Stimulated activated memory B cell treated with anti-CD40 and anti-IgM and Interleukin-4, amounts not matched to agents 10 μg/mL and 1 μg/mL and 100 μg/mL, for 72 hours (primary cell): ENCODE results near the gene KRTDAP.

Experiments
- ATAC-seq: fragments of 150-1000 bp; cut with Tn5 transposase; 2 replicates; pipeline ENCODE4 v1.10.0; 2021
- H3K27ac Mint-ChIP-seq: one replicate; pipeline ENCODE4 v1.8.0; 2022; ENCODE audit warnings: mild to moderate bottlenecking, mixed read lengths
- H3K27me3 Mint-ChIP-seq: one replicate; pipeline ENCODE4 v1.8.0; 2022; ENCODE audit warnings: mixed read lengths
- H3K36me3 Mint-ChIP-seq: one replicate; pipeline ENCODE4 v1.8.0; 2022; ENCODE audit warnings: mixed read lengths
- H3K4me1 Mint-ChIP-seq: one replicate; pipeline ENCODE4 v1.8.0; 2022; ENCODE audit warnings: mixed read lengths
- H3K4me3 Mint-ChIP-seq: one replicate; pipeline ENCODE4 v1.8.0; 2022; ENCODE audit warnings: mild to moderate bottlenecking, moderate library complexity, mixed read lengths
- H3K9me3 Mint-ChIP-seq: one replicate; pipeline ENCODE4 v1.8.0; 2022; ENCODE audit warnings: mixed read lengths

The KRTDAP gene

DNA sequence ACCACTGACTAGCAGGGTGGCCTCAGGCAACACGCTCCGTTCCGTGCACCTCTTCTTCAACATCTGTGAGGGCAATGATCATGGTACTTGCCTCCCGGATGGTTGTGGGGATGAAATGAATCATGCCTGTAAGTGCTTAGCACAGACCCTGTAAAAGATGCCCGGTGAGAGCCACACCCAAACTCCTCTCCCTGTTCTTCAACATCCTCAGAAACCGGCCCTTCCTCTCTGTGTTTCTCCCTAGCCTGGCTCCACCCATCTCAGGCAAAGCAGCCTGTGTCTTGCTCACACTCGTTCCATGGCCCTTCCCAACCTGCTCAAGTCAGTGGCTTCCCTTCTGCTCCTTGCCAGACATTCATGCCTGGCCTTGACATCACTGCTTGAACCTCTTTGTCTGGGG lies 29.0 kb upstream of the KRTDAP start:
- Mint-ChIP-seq H3K4me1 (no peaks in the 10 kb centered on the region), H3K27ac (no peak overlapping the region), H3K36me3 (no peaks in the 10 kb centered on the region), H3K27me3 (peaks cover 57% of the 10 kb centered on the region), H3K4me3 (no peak overlapping the region), H3K9me3 (no peaks in the 10 kb centered on the region)
- no peak for ATAC-seq

- no peaks in the 10 kb centered on the region for H3K9me3 Mint-ChIP-seq
- H3K4me3 Mint-ChIP-seq, result no peak overlapping the region
- no peaks in the 10 kb centered on the region for H3K36me3 Mint-ChIP-seq
- H3K27me3 Mint-ChIP-seq, result peaks cover 57% of the 10 kb centered on the region
- H3K4me1 Mint-ChIP-seq, result no peaks in the 10 kb centered on the region
- no peak overlapping the region for H3K27ac Mint-ChIP-seq
- no peak for ATAC-seq
Measured at GRCh38 chr19:35518313-35518712, 28.0 kb upstream of the KRTDAP start.

DNA sequence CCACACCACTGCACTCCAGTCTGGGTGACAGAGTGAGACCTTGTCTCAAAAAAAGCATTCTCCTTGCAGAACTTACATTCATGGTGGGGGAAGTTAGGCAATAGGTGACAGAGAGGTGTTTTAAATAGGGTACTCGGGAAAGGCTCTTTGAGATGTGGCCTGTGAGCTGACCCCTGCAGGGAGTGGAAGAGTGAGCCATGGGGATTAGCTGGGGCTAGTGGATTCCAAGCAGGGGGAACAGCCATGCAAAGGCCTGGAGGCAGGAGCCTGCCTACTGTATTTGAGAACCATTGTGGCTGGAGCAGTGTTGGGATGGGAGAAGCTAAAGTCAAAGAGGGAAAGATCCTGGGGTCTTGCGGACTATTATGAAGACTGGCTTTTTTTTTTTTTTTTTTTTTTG lies 27.1 kb upstream of the KRTDAP start:
- no peaks in the 10 kb centered on the region for H3K4me1 Mint-ChIP-seq
- no peak overlapping the region for H3K27ac Mint-ChIP-seq
- H3K36me3 Mint-ChIP-seq, result no peaks in the 10 kb centered on the region
- H3K27me3 Mint-ChIP-seq, result peaks cover 60% of the 10 kb centered on the region
- H3K9me3 Mint-ChIP-seq, result no peaks in the 10 kb centered on the region
- no peak overlapping the region for H3K4me3 Mint-ChIP-seq
- no peak for ATAC-seq

DNA sequence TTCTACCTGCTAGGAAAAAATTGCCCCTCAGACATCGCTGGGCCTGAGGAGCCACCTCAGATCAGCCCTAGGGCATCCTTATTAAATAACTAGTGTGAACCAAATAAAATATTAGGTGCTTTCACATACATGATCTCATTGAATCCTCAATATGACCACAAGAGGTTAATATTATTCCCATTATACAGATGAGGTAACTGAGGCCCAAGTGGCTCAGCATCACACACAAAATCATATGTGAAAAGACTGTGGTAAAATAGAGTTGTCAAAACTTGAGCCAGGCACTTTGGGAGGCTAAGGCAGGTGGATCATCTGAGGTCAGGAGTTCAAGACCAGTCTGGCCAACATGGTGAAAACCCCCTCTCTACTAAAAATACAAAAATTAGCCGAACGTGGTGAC lies 26.0 kb upstream of the KRTDAP start:
- Mint-ChIP-seq H3K27me3 (peaks cover 70% of the 10 kb centered on the region), H3K9me3 (no peaks in the 10 kb centered on the region), H3K36me3 (no peaks in the 10 kb centered on the region), H3K4me1 (no peaks in the 10 kb centered on the region), H3K27ac (no peak overlapping the region), H3K4me3 (no peak overlapping the region)
- ATAC-seq, result no peak

DNA sequence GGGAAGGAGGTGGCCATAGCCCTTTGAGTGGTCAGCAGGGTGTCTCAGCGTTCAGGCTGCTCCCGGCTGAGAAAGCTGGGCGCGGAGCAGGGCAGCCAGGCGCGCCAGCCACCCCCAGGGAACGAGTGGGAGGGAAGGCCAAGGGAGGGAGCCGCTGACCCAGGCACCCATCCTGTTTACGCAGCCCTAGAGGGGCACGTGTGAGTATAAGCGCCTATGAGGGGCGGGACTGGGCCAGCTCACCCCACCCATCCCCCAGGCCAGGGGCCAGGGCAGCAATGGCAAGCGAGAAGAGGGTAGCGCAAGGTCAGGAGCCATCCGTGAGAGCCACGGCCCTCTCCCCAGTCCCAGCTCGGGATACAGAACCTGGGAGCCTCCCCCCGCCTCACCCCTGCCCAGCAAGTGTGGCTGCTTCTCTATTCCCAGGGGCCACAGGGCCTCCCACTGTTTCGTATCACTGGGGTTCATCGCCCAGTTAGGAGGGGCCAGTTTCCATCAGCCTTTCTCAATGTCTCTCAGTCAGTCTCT lies 24.1 kb upstream of the KRTDAP start:
- Mint-ChIP-seq H3K36me3 (no peaks in the 10 kb centered on the region), H3K4me3 (no peak overlapping the region), H3K4me1 (peaks cover 12% of the 10 kb centered on the region), H3K27me3 (peaks cover 76% of the 10 kb centered on the region), H3K27ac (no peak overlapping the region), H3K9me3 (no peaks in the 10 kb centered on the region)
- no peak for ATAC-seq

GRCh38 chr19:35513628-35514281 lies 23.5 kb upstream of the KRTDAP start, which contains the start of gene DMKN:
TSS of gene DMKN (minus strand) at chr19:35513649. CDS start at chr19:35513475, 174 bp downstream.
- Mint-ChIP-seq H3K4me1 (peaks cover 17% of the 10 kb centered on the region), H3K4me3 (no peak within 1 kb of the TSS), H3K9me3 (no peaks in the 10 kb centered on the region), H3K27ac (no peak within 1 kb of the TSS), H3K27me3 (peaks cover 70% of the 10 kb centered on the region), H3K36me3 (no peaks in the 10 kb centered on the region)
- ATAC-seq, result no peak

DNA sequence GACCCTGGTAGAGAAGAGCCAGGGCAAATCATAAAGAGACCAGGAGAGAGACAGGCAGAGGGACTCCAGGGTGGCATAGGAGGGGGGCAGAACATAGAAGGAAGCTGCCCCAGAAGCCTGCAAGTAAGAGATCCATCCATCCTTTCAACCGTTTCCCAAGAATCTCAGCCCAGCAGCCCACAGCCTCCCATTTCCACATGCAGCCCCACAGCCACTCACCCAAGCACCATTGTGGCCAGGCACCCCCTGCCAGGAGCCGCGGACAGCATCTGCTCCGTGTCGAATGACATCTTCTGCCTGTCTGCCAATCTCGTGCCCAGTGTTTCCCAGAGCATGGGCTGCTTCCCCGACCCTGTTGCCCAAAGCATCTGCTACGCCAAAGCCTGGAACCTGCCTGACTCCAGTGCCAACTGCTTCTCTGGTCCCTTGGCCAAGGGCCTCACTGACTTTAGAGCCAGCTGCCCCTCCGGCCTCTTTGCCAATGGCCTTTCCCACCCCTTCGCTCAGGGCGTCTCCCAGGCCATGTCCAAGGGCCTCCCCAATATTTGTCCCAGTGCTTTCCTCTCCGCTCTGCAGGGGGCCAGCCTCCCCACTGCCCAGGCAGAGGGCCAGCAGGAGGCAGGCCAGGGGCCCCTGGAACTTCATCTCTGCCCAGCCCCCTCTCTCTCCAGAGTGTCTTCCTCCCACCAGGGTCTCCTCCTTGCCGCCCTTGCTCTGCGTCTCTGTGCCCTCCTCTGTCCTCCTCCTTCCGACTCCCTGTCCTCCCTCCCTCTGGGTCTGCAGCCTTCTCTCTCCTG lies 22.8 kb upstream of the KRTDAP start:
- peaks cover 17% of the 10 kb centered on the region for H3K4me1 Mint-ChIP-seq
- no peak overlapping the region for H3K4me3 Mint-ChIP-seq
- no peaks in the 10 kb centered on the region for H3K36me3 Mint-ChIP-seq
- H3K9me3 Mint-ChIP-seq, result no peaks in the 10 kb centered on the region
- H3K27me3 Mint-ChIP-seq, result peaks cover 73% of the 10 kb centered on the region
- no peak overlapping the region for H3K27ac Mint-ChIP-seq
- ATAC-seq, result no peak

- Mint-ChIP-seq H3K27ac (no peak overlapping the region), H3K27me3 (peaks cover 75% of the 10 kb centered on the region), H3K36me3 (no peaks in the 10 kb centered on the region)
Measured at GRCh38 chr19:35511337-35511736, 21.1 kb upstream of the KRTDAP start.

DNA sequence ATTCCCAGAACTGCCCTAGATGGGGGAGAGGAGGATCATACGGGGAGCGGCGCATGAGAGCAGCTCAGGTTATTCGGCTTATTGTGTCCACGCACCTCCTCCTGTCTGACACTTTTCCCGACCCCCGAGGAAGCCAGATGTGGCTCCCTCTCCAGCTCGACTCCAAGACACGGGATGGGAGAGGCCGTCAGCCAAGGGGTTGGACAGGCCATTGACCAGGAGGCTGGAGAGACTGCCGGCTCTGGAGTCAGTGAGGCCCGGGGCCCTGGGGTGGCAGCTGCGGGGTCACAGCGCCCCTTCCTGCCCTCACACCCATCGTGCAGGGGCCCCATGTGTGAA lies 20.3 kb upstream of the KRTDAP start:
- Mint-ChIP-seq H3K9me3 (no peaks in the 10 kb centered on the region), H3K36me3 (no peaks in the 10 kb centered on the region), H3K27ac (peak overlapping the region; percentile 63), H3K4me3 (peak overlapping the region; percentile 77), H3K4me1 (peaks cover 17% of the 10 kb centered on the region), H3K27me3 (peaks cover 70% of the 10 kb centered on the region)
- no peak for ATAC-seq

More at GRCh38 chr19:35511337-35511736, 21.1 kb upstream of the KRTDAP start:
- ATAC-seq, result no peak
- Mint-ChIP-seq H3K9me3 (no peaks in the 10 kb centered on the region), H3K4me3 (no peak overlapping the region), H3K4me1 (peaks cover 17% of the 10 kb centered on the region)

DNA sequence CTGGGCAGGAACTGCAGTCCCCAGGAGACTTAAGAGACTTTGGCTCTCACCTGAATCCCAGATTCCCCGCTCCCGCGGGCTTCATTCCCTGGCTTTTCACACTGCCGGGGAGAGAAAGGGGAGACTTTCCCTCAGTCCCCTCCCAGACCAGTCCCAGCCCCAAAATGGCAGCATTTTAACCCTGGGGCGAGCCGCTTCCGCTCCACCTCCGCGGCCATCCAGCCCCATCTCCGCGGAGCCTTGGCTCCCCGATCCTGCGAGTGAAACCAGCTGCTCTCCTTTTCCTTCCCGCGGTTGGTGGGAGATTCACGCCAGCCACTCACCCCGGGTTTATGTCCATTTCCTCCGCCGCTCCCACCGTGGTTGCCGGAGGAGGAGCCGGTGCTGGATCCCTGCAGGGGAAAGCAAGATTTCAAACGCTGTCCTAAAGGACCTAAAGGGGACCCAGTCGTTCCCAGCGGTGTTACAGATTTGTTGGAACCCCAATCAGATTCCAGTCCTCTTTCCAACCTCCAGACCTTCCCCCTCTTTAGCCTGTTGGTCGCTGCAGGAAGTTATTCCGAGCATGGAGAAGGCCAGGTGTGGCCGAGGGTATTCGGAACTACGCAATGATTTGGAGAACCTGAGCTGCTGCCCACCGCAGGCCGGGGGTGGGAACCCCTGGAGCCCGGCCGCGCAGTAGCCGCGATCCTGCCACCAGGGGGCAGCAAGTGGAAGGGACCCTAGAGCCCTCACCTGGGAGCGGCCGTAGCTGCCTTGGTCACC lies 19.8 kb upstream of the KRTDAP start:
- ATAC-seq, result peak; percentile 81
- peak overlapping the region; percentile 63 for H3K27ac Mint-ChIP-seq
- peak overlapping the region; percentile 77 for H3K4me3 Mint-ChIP-seq
- peaks cover 65% of the 10 kb centered on the region for H3K27me3 Mint-ChIP-seq
- H3K4me1 Mint-ChIP-seq, result peaks cover 17% of the 10 kb centered on the region
- H3K36me3 Mint-ChIP-seq, result no peaks in the 10 kb centered on the region
- H3K9me3 Mint-ChIP-seq, result no peaks in the 10 kb centered on the region

DNA sequence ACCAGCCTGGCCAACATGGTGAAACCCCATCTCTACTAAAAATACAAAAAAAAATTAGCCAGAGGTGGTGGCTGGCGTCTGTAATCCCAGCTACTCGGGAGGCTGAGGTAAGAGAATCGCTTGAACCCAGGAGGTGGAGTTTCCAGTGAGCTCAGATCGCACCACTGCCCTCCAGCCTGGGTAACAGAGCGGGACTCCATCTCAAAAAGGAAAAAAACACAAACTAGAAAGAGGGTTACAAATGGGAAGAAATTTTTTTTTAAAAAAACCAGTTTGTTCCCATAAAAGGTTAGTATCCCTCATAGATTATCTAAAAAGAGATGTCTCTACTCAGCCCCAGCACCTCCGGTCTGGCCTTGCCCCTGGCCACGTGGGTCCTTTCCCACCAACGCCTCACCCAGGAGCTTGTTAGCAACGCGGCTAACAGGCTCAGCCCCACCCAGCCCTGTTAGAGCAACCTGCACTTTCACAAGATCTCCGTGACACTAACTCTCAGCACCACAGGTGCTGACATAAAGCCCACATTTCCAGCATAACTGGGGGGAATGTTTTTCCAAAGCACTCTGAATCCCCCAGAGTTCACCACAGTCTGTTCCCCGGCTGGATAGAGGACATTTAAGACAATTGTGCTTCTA lies 18.9 kb upstream of the KRTDAP start:
- Mint-ChIP-seq H3K36me3 (no peaks in the 10 kb centered on the region), H3K4me3 (no peak overlapping the region), H3K4me1 (peaks cover 17% of the 10 kb centered on the region), H3K27ac (peak overlapping the region; percentile 63), H3K27me3 (peaks cover 60% of the 10 kb centered on the region), H3K9me3 (no peaks in the 10 kb centered on the region)
- peak; percentile 51 for ATAC-seq

- H3K27me3 Mint-ChIP-seq, result peaks cover 58% of the 10 kb centered on the region
- peaks cover 17% of the 10 kb centered on the region for H3K4me1 Mint-ChIP-seq
- H3K27ac Mint-ChIP-seq, result no peak overlapping the region
- no peaks in the 10 kb centered on the region for H3K36me3 Mint-ChIP-seq
- ATAC-seq, result no peak
- no peaks in the 10 kb centered on the region for H3K9me3 Mint-ChIP-seq
- no peak overlapping the region for H3K4me3 Mint-ChIP-seq
Measured at GRCh38 chr19:35508129-35508528, 17.9 kb upstream of the KRTDAP start.

DNA sequence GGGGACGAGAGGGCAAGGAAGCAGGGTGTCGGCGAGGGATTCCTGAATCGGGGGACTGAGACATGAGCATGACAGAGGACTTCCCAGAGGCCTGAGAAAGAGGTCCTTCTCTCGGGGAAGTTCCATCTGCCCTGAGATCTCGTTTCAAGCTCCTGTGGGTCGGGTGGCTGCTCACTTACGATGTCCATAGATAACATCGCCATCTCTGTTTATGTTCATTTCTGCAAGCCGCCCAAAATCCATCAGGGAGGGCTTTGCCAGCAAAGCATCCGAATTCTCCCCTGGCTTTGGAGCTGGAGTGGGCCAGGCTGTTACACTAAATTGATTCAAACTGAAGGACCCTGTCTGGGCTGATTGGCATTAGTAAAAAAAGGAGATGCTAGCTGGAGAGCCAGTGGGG lies 17.3 kb upstream of the KRTDAP start:
- H3K27ac Mint-ChIP-seq, result no peak overlapping the region
- H3K4me1 Mint-ChIP-seq, result peaks cover 17% of the 10 kb centered on the region
- no peak overlapping the region for H3K4me3 Mint-ChIP-seq
- peaks cover 58% of the 10 kb centered on the region for H3K27me3 Mint-ChIP-seq
- no peaks in the 10 kb centered on the region for H3K36me3 Mint-ChIP-seq
- no peaks in the 10 kb centered on the region for H3K9me3 Mint-ChIP-seq
- ATAC-seq, result no peak

DNA sequence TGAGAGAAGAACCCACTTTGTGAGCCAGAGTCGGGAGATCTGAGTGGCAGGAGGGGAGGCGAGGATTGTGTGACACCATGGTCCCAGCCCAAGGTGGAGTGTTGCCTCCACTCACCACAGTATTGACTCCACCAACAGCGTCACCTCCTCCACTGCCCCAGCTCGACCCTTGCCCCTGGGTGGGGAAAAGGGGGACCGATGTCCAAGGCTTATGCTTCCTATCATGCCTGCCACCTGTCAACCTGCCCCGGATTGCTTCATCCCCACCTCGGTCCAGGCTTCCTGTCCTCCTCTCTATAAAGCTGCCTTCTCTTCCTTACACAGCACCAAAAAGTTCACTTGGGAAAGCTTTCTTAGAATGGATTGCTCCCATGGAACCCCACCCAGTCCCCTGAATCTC lies 15.7 kb upstream of the KRTDAP start:
- Mint-ChIP-seq H3K4me3 (no peak overlapping the region), H3K36me3 (no peaks in the 10 kb centered on the region), H3K4me1 (peaks cover 17% of the 10 kb centered on the region), H3K9me3 (no peaks in the 10 kb centered on the region), H3K27ac (no peak overlapping the region), H3K27me3 (peaks cover 59% of the 10 kb centered on the region)
- no peak for ATAC-seq

DNA sequence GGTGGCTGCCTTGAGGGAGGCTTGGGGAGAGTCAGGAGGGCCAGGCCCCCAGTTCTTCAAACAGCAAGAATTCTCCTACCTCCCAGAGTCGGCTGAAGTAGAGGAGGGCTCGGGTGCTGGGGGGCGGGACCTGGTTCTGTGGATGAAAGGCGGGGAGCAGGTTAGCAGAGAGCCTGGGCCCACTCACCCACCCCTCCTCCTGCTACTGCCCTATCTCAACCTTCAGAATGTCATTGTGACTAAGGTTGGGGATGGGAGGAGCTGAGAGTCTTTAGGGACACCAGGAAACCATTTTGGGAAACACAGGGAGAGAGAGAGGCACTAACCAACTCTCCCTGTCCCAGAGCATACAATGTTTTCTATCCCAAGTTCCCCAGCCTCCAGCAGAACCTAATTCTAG lies 12.5 kb upstream of the KRTDAP start:
- no peak for ATAC-seq
- H3K27ac Mint-ChIP-seq, result no peak overlapping the region
- peaks cover 51% of the 10 kb centered on the region for H3K27me3 Mint-ChIP-seq
- no peaks in the 10 kb centered on the region for H3K4me1 Mint-ChIP-seq
- no peaks in the 10 kb centered on the region for H3K36me3 Mint-ChIP-seq
- H3K9me3 Mint-ChIP-seq, result no peaks in the 10 kb centered on the region
- H3K4me3 Mint-ChIP-seq, result no peak overlapping the region
